Measurements from ENCODE around the gene RAPGEF1. TPM values are rescaled to one million over a fixed set of nuclear protein-coding genes. Genes with fewer than 3 reads are reported as not detected.

Gene RAPGEF1
- polyA plus RNA-seq, 1 donor from 2014 or later, result 23.6 TPM

DNA sequence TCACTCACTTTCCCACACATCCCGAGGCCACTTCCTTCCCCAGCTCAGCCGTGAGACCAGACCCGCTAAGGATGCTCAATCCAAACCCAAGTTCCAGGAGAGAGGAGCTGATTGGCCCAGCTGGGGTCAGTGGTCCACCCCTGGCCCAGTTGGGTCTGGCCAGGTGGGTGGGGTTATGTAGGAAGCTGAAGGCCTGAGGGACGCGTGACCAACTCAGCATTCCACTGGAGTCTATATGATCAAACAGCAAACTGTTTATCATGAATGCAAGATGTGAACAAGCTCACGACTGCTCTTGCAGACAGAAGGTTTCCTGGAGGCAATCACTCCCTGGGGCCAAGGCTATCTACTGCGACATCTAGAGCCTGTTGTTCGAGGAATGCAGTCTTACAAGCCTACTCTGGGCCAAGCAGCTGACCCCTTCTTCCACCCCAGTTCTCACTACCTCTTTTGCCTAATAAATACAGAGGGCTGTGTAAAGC lies 4.9 kb upstream of the RAPGEF1 start:
- Histone ChIP-seq H3K36me3 (ENCODE audit: insufficient read depth, low read length) (no peaks in the 10 kb centered on the region), H3K4me2 (ENCODE audit: low read length) (no peak overlapping the region), H3K9me2 (ENCODE audit: insufficient read depth, low read length) (no peaks in the 10 kb centered on the region), H2AFZ (ENCODE audit: low read depth, low read length) (no peak overlapping the region), H3K9me3 (ENCODE audit: low read length) (no peaks in the 10 kb centered on the region), H3K27me3 (ENCODE audit: insufficient read depth, low read depth, low read length) (no peaks in the 10 kb centered on the region), H3F3A (ENCODE audit: insufficient read depth, low read length, poor library complexity, severe bottlenecking) (no peaks in the 10 kb centered on the region), H3K4me3 (ENCODE audit: low read length) (no peak overlapping the region), H3K9ac (ENCODE audit: low read length) (no peak overlapping the region), H3K27ac (ENCODE audit: low read length) (no peak overlapping the region), H4K20me1 (ENCODE audit: insufficient read depth) (no peaks in the 10 kb centered on the region), H3K79me2 (replicated peaks; ENCODE audit: insufficient read depth, low read length) (no peaks in the 10 kb centered on the region)
- TF ChIP-seq RAD21 (conservative IDR thresholded peaks at IDR 0.05) (no peak), EZH2 (IDR thresholded peaks at IDR 0.05; ENCODE audit: borderline replicate concordance, insufficient read depth, low read length, poor library complexity, severe bottlenecking) (no peak), SMC3 (conservative IDR thresholded peaks at IDR 0.05; ENCODE audit: poor library complexity) (no peak), EP300 (conservative IDR thresholded peaks at IDR 0.05; ENCODE audit: poor library complexity, severe bottlenecking) (no peak), TAF1 (IDR thresholded peaks at IDR 0.05; ENCODE audit: low read depth) (no peak)
- TF ChIP-seq, protein P1, sequence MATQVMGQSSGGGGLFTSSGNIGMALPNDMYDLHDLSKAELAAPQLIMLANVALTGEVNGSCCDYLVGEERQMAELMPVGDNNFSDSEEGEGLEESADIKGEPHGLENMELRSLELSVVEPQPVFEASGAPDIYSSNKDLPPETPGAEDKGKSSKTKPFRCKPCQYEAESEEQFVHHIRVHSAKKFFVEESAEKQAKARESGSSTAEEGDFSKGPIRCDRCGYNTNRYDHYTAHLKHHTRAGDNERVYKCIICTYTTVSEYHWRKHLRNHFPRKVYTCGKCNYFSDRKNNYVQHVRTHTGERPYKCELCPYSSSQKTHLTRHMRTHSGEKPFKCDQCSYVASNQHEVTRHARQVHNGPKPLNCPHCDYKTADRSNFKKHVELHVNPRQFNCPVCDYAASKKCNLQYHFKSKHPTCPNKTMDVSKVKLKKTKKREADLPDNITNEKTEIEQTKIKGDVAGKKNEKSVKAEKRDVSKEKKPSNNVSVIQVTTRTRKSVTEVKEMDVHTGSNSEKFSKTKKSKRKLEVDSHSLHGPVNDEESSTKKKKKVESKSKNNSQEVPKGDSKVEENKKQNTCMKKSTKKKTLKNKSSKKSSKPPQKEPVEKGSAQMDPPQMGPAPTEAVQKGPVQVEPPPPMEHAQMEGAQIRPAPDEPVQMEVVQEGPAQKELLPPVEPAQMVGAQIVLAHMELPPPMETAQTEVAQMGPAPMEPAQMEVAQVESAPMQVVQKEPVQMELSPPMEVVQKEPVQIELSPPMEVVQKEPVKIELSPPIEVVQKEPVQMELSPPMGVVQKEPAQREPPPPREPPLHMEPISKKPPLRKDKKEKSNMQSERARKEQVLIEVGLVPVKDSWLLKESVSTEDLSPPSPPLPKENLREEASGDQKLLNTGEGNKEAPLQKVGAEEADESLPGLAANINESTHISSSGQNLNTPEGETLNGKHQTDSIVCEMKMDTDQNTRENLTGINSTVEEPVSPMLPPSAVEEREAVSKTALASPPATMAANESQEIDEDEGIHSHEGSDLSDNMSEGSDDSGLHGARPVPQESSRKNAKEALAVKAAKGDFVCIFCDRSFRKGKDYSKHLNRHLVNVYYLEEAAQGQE (IDR thresholded peaks at IDR 0.05; ENCODE audit: borderline replicate concordance), result no peak

DNA sequence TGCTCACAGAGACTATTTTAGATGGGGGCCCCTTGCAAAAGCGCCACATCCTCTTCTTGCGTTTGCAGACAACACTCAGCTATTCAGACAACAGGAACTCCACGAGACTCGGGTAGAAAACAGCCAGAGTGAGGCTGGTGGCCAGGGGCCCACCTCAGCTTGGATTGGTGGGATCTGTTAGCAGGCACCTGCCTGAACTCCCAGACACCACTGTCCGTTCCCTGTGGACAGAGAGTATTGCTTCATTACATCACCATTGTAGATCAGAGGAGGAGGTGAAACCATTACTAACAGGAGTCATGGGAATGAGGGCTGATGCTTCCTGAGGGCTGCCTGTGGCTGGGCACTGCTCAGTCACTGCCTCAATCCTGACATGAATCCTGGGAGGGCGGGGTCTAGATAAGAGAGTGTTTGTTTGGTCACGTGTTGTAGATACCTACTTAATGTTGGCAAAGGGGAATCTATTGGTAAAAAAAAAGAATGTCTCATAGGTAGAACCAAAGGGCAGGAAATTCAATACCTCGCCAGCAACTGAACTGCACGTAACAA lies 4.4 kb upstream of the RAPGEF1 start:
- H3K27ac ChIP-seq (ENCODE audit: low read length), result no peak overlapping the region
- no peaks in the 10 kb centered on the region for H3K9me3 ChIP-seq (ENCODE audit: low read length)
- H3K36me3 ChIP-seq (ENCODE audit: insufficient read depth, low read length), result no peaks in the 10 kb centered on the region
- H3K4me2 ChIP-seq (ENCODE audit: low read length), result no peak overlapping the region
- H3K9ac ChIP-seq (ENCODE audit: low read length), result no peak overlapping the region
- no peaks in the 10 kb centered on the region for H3K79me2 ChIP-seq (replicated peaks; ENCODE audit: insufficient read depth, low read length)
- no peak overlapping the region for H3K4me3 ChIP-seq (ENCODE audit: low read length)
- TF ChIP-seq EZH2 (IDR thresholded peaks at IDR 0.05; ENCODE audit: borderline replicate concordance, insufficient read depth, low read length, poor library complexity, severe bottlenecking) (no peak), EP300 (conservative IDR thresholded peaks at IDR 0.05; ENCODE audit: poor library complexity, severe bottlenecking) (no peak), TAF1 (IDR thresholded peaks at IDR 0.05; ENCODE audit: low read depth) (no peak), SMC3 (conservative IDR thresholded peaks at IDR 0.05; ENCODE audit: poor library complexity) (no peak)
- TF ChIP-seq, protein P1 (IDR thresholded peaks at IDR 0.05; ENCODE audit: borderline replicate concordance), result no peak
- TF ChIP-seq, protein P2, sequence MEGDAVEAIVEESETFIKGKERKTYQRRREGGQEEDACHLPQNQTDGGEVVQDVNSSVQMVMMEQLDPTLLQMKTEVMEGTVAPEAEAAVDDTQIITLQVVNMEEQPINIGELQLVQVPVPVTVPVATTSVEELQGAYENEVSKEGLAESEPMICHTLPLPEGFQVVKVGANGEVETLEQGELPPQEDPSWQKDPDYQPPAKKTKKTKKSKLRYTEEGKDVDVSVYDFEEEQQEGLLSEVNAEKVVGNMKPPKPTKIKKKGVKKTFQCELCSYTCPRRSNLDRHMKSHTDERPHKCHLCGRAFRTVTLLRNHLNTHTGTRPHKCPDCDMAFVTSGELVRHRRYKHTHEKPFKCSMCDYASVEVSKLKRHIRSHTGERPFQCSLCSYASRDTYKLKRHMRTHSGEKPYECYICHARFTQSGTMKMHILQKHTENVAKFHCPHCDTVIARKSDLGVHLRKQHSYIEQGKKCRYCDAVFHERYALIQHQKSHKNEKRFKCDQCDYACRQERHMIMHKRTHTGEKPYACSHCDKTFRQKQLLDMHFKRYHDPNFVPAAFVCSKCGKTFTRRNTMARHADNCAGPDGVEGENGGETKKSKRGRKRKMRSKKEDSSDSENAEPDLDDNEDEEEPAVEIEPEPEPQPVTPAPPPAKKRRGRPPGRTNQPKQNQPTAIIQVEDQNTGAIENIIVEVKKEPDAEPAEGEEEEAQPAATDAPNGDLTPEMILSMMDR (IDR thresholded peaks at IDR 0.05; ENCODE audit: poor library complexity, severe bottlenecking), result no peak
- H3K9me2 ChIP-seq (ENCODE audit: insufficient read depth, low read length), result no peaks in the 10 kb centered on the region
- H4K20me1 ChIP-seq (ENCODE audit: insufficient read depth), result no peaks in the 10 kb centered on the region
- no peak overlapping the region for H2AFZ ChIP-seq (ENCODE audit: low read depth, low read length)
- H3K27me3 ChIP-seq (ENCODE audit: insufficient read depth, low read depth, low read length), result no peaks in the 10 kb centered on the region
- no peaks in the 10 kb centered on the region for H3F3A ChIP-seq (ENCODE audit: insufficient read depth, low read length, poor library complexity, severe bottlenecking)
